Activated naive CD8-positive, alpha-beta T cell treated with anti-CD3 and anti-CD28 coated beads, Interleukin-2, amount 10 ng/mL, durations not matched to agents 7 days and 5 days (primary cell): ENCODE measurements around the gene GRIPAP1. TPM values are rescaled to one million over a fixed set of nuclear protein-coding genes. Genes with fewer than 3 reads are reported as not detected.

ENCODE experiments used
- ATAC-seq: fragments of 150-1000 bp; cut with Tn5 transposase; one replicate; pipeline ENCODE4 v1.10.0; 2021; ENCODE audit warnings: low read depth, moderate library complexity
- POLR2A ChIA-PET: fragments of 350-600 bp; sonication (Branson Sonifier 250); formaldehyde crosslinking; loops from one replicate; lab custom pipeline; 2021; ENCODE audit warnings: antibody characterized with exemption; lab: Charles Lee
- DNase-seq: peaks from one replicate; pipeline ENCODE4 v3.0.0; 2021
- H3K27ac Mint-ChIP-seq: one replicate; pipeline ENCODE4 v1.8.0; 2022; ENCODE audit warnings: mild to moderate bottlenecking, mixed read lengths
- H3K27me3 Mint-ChIP-seq: one replicate; pipeline ENCODE4 v1.8.0; 2022; ENCODE audit warnings: mild to moderate bottlenecking, moderate library complexity, mixed read lengths
- H3K36me3 Mint-ChIP-seq: one replicate; pipeline ENCODE4 v1.8.0; 2021; ENCODE audit warnings: mild to moderate bottlenecking, mixed read lengths
- H3K4me1 Mint-ChIP-seq: one replicate; pipeline ENCODE4 v1.8.0; 2021; ENCODE audit warnings: mixed read lengths
- H3K4me3 Mint-ChIP-seq: one replicate; pipeline ENCODE4 v1.8.0; 2022; ENCODE audit warnings: mild to moderate bottlenecking, moderate library complexity, mixed read lengths
- H3K9me3 Mint-ChIP-seq: one replicate; pipeline ENCODE4 v1.8.0; 2021; ENCODE audit warnings: mixed read lengths
- total RNA-seq, 2 experiments: library from RNA; stranded (reverse); gene quantifications; one replicate each; pipeline ENCODE4 v1.2.3, GENCODE V29; 2021

GRIPAP1 gene
- total RNA-seq, 2 experiments from 2014 or later: 116 to 123 TPM

DNA sequence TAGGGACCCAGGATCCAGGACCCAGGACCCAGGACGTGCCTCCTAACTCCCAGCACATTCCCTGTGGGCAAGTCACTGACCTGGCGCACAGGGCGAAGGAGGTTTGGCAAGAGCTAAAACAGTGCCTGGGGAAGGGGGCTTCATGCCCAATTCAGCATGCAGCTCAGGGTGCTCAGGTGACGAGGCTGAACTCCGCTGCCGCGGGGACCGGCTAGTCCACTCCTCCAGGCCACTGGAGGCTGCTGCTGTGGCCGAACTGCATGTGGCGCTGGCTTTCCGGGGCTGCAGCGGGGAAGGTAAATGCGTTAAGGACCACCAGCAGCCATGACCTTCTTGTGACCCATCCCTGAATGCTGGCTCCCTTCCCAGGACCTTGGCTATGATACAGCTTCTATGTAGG, 78.3 kb downstream of the GRIPAP1 start:
- Mint-ChIP-seq H3K27ac (peak overlapping the region; percentile 66), H3K27me3 (no peaks in the 10 kb centered on the region), H3K36me3 (peaks cover 14% of the 10 kb centered on the region), H3K4me3 (no peak overlapping the region), H3K9me3 (no peaks in the 10 kb centered on the region), H3K4me1 (peaks cover 30% of the 10 kb centered on the region)
- POLR2A ChIA-PET: interaction anchor here (1.3 kb wide), 1 partner anchor 12 kb away, joined by 4 read pairs; no protein-coding TSS in a partner anchor
- ATAC-seq (no peak), DNase-seq (no peak)

Other genes starting within 250 kb of the GRIPAP1 start
- gene GLOD5, start 240.5 kb downstream of the GRIPAP1 start, total RNA-seq: not detected
- gene GATA1, start 215.7 kb downstream of the GRIPAP1 start, total RNA-seq: not detected
- gene HDAC6, start 200.2 kb downstream of the GRIPAP1 start, total RNA-seq: 100 to 1,000 TPM; 107 to 113 TPM
- gene ERAS, start 175.8 kb downstream of the GRIPAP1 start, total RNA-seq: not detected
- 1 to 10 TPM in 1 of 2 experiments, under 1 TPM in 1; 0.68 to 1.2 TPM for gene PCSK1N, start 166.7 kb downstream of the GRIPAP1 start, total RNA-seq
- 10 to 100 TPM; 39.2 to 44.5 TPM for gene TIMM17B, start 104.5 kb downstream of the GRIPAP1 start, total RNA-seq
- 10 to 100 TPM; 58.2 to 61.0 TPM for gene PQBP1, start 104.3 kb downstream of the GRIPAP1 start, total RNA-seq
- gene SLC35A2, start 90.6 kb downstream of the GRIPAP1 start, total RNA-seq: 10 to 100 TPM; 12.7 to 14.1 TPM
- 10 to 100 TPM; 63.1 to 63.2 TPM for gene PIM2, start 83.2 kb downstream of the GRIPAP1 start, total RNA-seq
- gene OTUD5, start 44.7 kb downstream of the GRIPAP1 start, total RNA-seq: 10 to 100 TPM; 60.7 to 62.4 TPM
- gene KCND1, start 30.4 kb downstream of the GRIPAP1 start, total RNA-seq: 1 to 10 TPM; 5.6 to 5.9 TPM
- 10 to 100 TPM; 26.1 to 29.0 TPM for gene TFE3, start 41.1 kb upstream of the GRIPAP1 start, total RNA-seq
- 1 to 10 TPM; 9.0 to 9.1 TPM for gene CCDC120, start 56.7 kb upstream of the GRIPAP1 start, total RNA-seq
- 10 to 100 TPM; 23.8 to 23.9 TPM for gene PRAF2, start 71.7 kb upstream of the GRIPAP1 start, total RNA-seq
- gene WDR45, start 77.6 kb upstream of the GRIPAP1 start, total RNA-seq: 10 to 100 TPM; 53.4 to 55.1 TPM
- 10 to 100 TPM; 27.5 to 27.6 TPM for gene GPKOW, start 121.5 kb upstream of the GRIPAP1 start, total RNA-seq
- gene MAGIX, start 160.5 kb upstream of the GRIPAP1 start, total RNA-seq: 1 to 10 TPM in 1 of 2 experiments, under 1 TPM in 1; 0.91 to 1.1 TPM
- gene PLP2, start 169.6 kb upstream of the GRIPAP1 start, total RNA-seq: 10 to 100 TPM; 47.5 to 50.4 TPM
- 10 to 100 TPM; 16.1 to 16.7 TPM for gene PRICKLE3, start 184.1 kb upstream of the GRIPAP1 start, total RNA-seq
- 1 to 10 TPM; 2.6 to 3.6 TPM for gene SYP, start 197.9 kb upstream of the GRIPAP1 start, total RNA-seq
- 1 to 10 TPM; 1.7 to 2.2 TPM for gene CACNA1F, start 231.1 kb upstream of the GRIPAP1 start, total RNA-seq
- gene CCDC22, start 233.2 kb upstream of the GRIPAP1 start, total RNA-seq: 10 to 100 TPM; 27.8 to 29.6 TPM